Muscle of back (tissue), 13 donors: ENCODE results near the gene ZNF324B. TPM values are rescaled to one million over a fixed set of nuclear protein-coding genes. Genes with fewer than 3 reads are reported as not detected.
A peak's percentile ranks its signal among the peaks of the same experiment; 100 is the strongest.
"Not testable (repeated sequence)": the region's sequence is repeated elsewhere in the genome, so short reads cannot be mapped to it uniquely, and the experiment has no call there.

ENCODE experiments used
- DNase-seq, 3 donors: peaks; one replicate each; pipeline versions ENCODE4 v3.0.0 to v3.0.0-alpha.2; 2013
- long read RNA-seq, 9 donors: transcript quantifications; one replicate each; lab custom pipeline, GENCODE V29; 2026
- polyA plus RNA-seq, 10 donors: library from polyadenylated mRNA; unstranded; fragments of 120-200 nt; gene quantifications; one replicate each; pipeline ENCODE4 v1.2.1, GENCODE V29; 2013; ENCODE audit not compliant: insufficient read length in 10 of 10

The ZNF324B gene
- polyA plus RNA-seq, result 1 to 10 TPM; 2.3 to 4.2 (median 3.4) TPM
- long read RNA-seq, donor 1, result 0 reads
- long read RNA-seq, donor 2, result 0 reads
- long read RNA-seq, donor 3, result 0 reads
- long read RNA-seq, donor 4, result 0 reads
- long read RNA-seq, donor 5, partial matches to known transcripts, result 0 of 1 reads
- long read RNA-seq, donor 5, other reads (novel, unspliced or antisense), result 0 of 1 reads
- long read RNA-seq, donor 6, partial matches to known transcripts, result 0 of 1 reads
- long read RNA-seq, donor 6, other reads (novel, unspliced or antisense), result 0 of 1 reads
- long read RNA-seq, donor 7, result 0 reads
- long read RNA-seq, donor 8, partial matches to known transcripts, result 0 of 1 reads
- long read RNA-seq, donor 8, other reads (novel, unspliced or antisense), result 0 of 1 reads
- long read RNA-seq, donor 9, partial matches to known transcripts, result 0 of 1 reads
- long read RNA-seq, donor 9, other reads (novel, unspliced or antisense), result 0 of 1 reads

DNA sequence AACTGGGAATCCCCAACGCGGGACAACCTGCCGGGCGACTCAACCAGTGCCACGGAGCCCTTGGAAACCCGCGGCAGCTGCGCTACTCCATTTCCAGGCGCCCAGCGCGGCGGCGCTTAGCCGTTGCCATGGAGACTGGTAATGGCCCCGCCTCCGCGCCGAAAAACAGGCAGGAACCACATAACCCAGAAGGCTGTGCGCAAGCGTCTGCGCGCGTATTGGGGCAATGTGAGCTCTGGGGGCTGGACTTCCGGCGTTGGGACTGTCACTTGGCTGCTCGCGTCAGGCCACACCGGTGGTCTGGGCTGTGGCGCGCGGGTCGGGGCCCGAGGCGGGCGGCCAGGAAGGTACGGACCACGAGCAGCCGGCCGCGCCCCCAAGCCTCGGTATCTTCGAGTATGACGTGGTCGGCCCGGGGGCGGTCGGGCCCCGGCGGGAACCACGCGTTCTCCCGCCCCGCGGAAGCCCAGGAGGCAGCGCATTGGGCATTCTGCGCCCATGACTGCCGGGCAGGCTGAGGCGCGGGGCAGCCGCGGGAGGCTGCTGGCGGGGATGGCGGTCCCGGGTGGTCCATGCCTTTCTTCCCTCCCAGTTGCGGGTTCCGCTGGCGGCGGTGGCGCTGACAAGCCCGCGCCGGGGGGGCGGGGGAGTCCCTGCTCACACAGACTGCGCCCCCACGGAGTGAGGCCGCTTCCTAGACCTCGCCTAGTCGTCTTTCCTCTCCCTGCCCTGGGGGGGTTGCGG is at the start of gene ZNF324B:
ZNF324B (plus strand) TSS at position 265 of the 744 bp plus-strand sequence. CDS start 2,080 bp downstream, outside the sequence.
- peak; percentile 95 to 98 (median 97) for DNase-seq

DNA sequence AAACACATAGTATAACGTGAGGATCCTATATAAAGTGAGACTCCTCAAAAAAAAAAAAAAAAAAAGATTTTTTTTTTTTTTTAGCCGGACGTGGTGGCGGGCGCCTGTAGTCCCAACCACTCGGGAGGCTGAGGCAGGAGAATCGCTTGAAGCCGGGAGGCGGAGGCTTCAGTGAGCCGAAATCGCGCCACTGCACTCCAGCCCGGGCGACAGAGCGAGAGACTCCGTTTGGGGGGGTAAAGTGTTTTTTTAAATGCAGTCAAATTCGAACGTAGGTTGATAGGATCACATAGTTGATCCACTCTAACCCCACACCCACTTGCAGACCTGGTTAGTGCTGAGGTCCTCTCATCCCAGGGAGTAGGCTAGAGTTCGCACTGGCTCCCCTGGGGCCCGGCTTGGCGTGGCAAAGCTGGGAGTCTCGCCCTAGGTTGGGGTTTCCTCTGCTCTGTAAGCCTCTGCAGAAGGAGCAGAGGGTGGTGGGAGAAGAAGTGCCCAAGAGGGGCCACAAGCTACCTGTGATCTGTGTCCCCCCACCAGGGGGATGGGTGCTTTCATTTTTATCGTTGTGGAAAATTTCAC is 49.5 kb upstream of the ZNF324B start:
- DNase-seq, result peak in 1 of 3 donors; percentile 19

DNA sequence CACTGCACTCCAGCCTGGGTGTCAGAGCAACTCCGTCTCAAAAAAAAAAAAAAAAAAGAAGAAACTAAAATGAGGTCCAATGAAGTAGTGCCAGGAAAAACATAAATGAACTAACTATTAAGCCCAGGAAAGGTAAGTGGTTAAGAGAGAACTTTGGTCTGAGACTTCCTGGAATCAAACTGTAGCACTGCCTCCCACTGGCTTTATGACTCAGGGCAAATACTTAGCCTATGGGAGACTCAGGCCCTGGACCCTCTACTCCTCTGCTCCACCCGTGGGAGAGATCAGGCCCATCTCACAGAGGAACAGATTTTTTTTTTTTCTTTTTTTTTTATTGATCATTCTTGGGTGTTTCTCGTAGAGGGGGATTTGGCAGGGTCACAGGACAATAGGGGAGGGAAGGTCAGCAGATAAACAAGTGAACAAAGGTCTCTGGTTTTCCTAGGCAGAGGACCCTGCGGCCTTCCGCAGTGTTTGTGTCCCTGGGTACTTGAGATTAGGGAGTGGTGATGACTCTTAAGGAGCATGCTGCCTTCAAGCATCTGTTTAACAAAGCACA is 47.4 kb upstream of the ZNF324B start:
- DNase-seq, result not testable (repeated sequence)

DNA sequence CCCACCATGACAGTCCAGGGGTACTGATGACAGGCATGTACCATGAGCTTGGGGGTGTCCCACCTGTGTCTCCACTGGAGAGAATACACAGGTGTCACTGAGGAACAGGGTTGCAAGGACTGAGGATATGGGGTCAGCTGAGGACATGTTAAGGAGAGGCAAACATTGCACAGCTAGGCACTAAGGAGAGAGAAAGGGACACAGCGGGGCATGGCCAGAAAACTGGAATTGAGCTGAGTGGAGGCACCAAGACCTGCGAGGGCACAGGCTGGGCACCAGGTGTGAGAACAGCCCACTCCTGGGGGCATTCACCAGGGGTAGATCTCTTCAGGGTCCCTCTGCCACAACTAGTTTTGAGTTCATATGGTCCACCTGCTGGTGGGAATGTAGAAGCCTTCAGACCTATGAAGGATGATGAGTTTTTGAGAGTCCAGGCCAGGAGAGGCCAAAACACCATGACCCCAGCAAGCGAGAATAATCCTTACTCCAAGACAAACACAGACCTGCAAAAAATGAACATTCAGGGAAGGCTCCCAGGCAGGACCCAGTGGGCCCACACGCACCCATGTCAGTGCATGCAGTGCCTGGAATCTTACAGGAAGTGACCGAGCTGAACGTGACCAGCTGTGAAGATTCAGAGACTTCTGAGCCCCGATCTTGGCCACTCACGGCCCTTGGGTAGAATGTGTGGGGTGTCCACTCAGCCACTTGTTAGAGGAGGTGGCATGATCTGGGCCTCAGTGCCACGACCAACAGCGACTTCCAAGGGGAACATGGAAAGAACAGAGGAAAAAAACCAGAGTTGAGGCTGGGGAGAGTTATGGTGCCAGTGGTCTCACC is 44.4 kb upstream of the ZNF324B start:
- no peak for DNase-seq

GRCh38 chr19:58407658-58408151 is 43.7 kb upstream of the ZNF324B start:
- no peak for DNase-seq

DNA sequence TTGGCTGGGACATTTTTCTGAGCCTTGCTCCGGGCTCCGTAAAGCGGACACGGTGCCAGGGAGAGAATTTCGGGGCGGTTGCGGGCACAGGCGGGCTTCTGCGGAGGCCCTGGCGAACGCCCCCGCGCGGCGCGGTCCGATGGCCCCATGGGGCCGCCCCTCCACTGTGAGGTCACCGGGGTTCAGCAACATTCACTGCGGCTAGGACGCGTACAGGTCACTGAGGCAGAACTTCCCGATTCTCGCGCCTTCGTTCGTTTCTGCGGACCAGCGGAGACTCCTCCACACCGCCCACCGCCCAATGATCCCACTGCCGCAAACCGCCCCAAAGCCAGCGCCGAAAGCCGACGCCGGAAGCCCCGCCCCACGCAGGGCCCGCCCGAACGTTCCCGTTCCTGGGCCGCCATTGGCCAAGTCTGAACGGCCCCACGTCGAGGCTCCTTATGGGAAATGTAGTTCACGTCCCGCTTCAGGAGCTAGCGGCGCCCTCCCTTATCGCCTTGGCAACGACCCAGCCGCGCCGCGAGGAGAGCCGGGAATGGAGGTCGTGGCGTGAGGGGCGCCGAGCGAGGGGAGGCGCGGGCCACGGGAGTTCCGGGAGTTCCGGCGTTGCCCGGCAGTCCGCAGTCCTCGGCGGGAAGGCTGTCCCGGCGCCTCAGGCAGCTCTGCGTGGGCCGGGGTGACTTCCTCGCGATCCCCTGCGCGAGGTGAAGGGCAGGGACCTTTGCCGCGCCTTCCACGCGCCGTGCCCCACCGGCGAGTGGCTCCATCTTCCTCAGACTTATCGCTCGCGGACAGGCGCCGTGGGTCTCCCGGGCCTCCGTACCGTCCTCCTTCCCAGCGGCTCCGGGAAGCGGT is 43.0 kb upstream of the ZNF324B start, which contains the start of gene ZNF584:
ZNF584 (plus strand) TSS at position 498 of the 858 bp plus-strand sequence. CDS start 499 bp downstream, outside the sequence.
- peak; percentile 95 to 98 (median 95) for DNase-seq

DNA sequence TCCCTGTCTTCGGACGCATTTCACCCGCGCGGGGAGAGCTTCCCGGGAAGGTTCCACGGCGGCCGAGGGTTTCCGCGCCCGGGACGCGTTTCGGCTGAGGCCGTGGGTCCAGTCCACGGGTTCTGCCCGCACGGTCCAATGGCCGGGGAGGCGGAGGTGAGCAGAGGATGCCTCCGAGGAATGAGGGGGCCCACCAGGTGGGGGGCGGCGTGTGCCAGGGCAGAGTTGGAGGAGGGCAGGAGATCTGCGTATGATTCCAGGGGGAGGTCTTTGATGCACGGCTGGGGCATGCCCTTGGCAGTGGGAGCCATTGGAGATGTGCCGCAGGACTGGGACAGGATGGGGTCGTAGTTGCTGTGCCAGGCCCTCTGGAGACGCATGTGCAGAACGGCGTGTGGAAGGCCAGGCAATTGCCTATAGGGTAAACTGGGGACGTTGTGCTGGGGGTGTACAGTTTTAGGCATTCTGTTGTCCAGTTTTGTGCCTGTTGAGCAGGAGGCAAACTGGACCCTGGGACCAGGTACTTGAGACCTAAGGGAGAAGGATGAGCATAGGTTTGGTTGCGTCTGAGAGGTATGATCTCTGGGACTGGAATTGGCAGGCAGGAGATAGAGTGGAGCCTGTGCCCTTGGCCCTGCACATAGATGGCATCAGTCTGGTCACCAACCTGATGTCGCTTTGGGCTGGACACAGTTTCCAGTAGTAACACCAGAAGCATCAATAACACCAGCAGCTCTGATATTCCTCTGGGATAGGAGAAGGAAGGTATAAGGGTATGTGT is 42.2 kb upstream of the ZNF324B start:
- DNase-seq, result no peak

- DNase-seq, result no peak
These were observed 34.8 kb upstream of the ZNF324B start for GRCh38 chr19:58416604-58417003.

GRCh38 chr19:58417071-58417470 is 34.4 kb upstream of the ZNF324B start:
- DNase-seq, result no peak

DNA sequence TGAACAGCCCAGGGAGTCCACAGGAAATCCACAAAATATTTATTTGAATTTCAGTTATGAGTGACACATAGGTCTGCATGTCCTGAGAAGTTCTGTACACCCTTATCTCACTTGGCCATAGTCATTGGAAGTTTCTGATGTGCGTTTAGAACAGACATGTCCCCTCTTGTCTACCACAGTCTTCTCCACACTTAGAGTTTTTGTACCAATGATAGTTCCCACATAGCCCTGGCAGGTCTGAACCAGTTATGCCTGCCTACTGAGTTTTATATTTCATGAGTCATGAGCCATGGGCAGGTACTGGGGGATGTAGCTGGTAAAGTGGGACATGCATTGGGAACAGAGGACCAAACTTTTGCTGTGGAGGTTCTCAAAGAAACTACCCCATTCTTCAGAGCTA is 22.8 kb upstream of the ZNF324B start:
- DNase-seq, result no peak

GRCh38 chr19:58429745-58430144 is 21.7 kb upstream of the ZNF324B start:
- no peak for DNase-seq

GRCh38 chr19:58434217-58434616 is 17.2 kb upstream of the ZNF324B start:
- no peak for DNase-seq

DNA sequence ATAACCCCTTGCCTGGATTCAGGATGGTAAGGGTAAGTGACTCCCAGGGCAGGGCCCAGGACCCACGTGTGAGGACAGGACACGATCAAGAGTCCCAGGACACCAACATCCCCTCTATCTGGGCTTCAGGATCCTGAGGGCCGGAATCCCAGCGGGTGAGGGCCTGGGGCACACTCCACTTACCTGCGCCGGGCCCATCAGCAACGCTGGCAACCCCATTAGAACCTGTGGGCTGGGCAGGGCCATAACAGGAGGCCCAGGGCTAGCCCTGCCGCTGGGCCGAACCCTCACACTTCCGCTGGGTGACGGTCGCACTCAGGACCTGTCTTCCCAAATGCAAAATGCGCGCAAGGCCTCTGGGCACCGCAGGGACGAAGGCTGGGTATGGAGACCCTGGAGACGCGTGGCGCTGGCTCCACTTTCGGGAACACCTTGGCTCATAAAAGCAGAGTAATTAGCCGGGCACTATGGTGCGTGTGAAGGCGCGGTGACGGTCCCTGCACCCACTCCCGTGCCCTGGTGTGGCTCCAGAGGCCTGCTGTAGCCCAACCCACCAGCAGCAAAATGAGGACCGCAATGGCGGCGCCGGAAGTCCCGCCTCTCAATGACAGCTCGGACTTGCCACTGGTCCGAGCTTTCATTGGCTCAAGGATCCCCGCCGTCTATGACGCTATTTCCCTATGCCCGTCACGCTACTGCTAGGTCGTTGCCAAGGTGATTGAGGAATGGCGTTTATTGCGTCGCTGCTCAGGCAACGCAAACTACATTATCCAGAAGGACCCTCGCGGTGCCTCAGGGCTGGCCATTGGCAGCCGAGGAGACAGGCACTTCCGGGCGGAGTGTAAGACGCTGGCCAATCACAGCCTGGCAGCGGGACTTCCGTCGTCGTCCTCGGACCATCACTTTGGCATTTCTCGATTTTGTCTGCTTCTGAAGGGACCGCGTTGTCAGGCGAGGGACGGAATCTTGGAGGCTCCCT is 11.6 kb upstream of the ZNF324B start, which contains the start of gene ZNF132:
ZNF132 (minus strand) TSS at position 578 of the 979 bp plus-strand sequence; CDS start at position 246, 332 bp downstream.
- peak; percentile 99 to 100 (median 99) for DNase-seq

GRCh38 chr19:58440556-58440955 is 10.9 kb upstream of the ZNF324B start:
- no peak for DNase-seq

DNA sequence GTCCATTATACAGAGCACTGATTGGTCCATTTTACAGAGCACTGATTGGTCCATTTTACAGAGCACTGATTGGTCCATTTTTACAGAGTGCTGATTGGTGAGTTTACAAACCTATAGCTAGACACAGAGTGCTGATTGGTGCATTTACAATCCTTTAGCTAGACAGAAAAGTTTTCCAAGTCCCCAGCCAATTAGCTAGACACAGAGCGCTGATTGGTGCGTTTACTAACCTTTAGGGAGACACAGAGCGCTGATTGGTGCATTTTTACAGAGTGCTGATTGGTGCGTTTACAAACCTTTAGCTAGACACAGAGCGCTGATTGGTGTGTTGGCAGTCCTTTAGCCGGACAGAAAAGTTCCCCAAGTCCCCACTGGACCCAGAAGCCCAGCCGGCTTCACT is 8.4 kb upstream of the ZNF324B start:
- not testable (repeated sequence) for DNase-seq

DNA sequence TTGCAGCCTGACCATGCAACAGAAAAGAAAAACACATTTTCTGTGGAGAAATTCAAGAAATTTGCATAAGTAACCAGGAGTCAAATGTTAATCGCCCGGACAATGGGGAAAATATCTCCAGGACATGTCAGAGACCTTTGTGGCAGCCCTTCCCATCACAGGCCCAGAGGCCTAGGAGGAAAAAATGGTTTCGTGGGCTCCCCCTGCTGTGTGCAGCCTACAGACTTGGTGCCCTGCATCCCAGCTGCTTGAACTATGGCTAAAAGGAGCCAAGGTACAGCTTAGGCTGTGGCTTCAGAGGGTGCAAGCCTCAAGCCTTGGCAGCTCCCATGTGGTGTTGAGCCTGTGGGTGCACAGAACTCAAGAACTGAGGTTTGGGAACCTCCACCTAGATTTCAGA is 2.6 kb upstream of the ZNF324B start:
- DNase-seq, result not testable (repeated sequence)

DNA sequence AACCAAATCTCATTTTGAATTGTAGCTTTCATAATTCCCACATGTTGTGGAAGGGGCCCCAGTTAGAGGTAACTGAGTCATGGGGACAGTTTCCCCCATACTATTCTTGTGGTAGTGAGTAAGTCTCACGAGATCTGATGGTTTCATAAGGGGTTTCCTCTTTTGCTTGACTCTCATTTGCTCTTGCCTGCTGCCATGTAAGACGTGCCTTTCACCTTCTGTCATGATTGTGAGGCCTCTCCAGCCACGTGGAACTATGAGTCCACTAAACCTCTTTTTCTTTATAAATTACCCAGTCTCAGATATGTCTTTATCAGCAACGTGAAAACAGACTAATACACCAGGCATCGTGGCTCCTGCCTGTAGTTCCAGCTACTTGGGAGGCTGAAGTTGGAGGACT is 1.4 kb upstream of the ZNF324B start:
- DNase-seq, result not testable (repeated sequence)
